Chondrocyte (in vitro differentiated cells): Measurements from ENCODE around the gene PTPRN2. TPM values are rescaled to one million over a fixed set of nuclear protein-coding genes. Genes with fewer than 3 reads are reported as not detected.

ENCODE experiments used
- DNase-seq: peaks from one replicate; pipeline ENCODE4 v3.0.0; 2021; ENCODE audit warnings: mixed read lengths, low spot score
- H3K27ac Mint-ChIP-seq: one replicate; pipeline ENCODE4 v1.8.0; 2021; ENCODE audit warnings: mild to moderate bottlenecking, moderate library complexity, mixed read lengths; ENCODE audit not compliant: unreplicated experiment
- H3K27me3 Mint-ChIP-seq: 2 replicates; pipeline ENCODE4 v1.8.0; 2021; ENCODE audit warnings: low read depth, mixed read lengths
- H3K36me3 Mint-ChIP-seq: 2 replicates; pipeline ENCODE4 v1.8.0; 2021; ENCODE audit warnings: low read depth, mixed read lengths
- H3K4me1 Mint-ChIP-seq: 2 replicates; pipeline ENCODE4 v1.8.0; 2021; ENCODE audit warnings: low read depth, mild to moderate bottlenecking, mixed read lengths
- H3K4me3 Mint-ChIP-seq: one replicate; pipeline ENCODE4 v1.8.0; 2021; ENCODE audit warnings: mild to moderate bottlenecking, moderate library complexity, mixed read lengths; ENCODE audit not compliant: unreplicated experiment
- H3K9me3 Mint-ChIP-seq: 2 replicates; pipeline ENCODE4 v1.8.0; 2021; ENCODE audit warnings: low read depth, mixed read lengths
- total RNA-seq: library from RNA; stranded (reverse); gene quantifications from 3 replicates; pipeline ENCODE4 v1.2.1, GENCODE V29; 2021
- TF ChIP-seq, protein P1 (sequence below): fragments of 200-600 bp; sonication (generic); IDR thresholded peaks from 2 replicates; pipeline ENCODE4 v1.5.0; 2021; ENCODE audit warnings: antibody characterized with exemption, mild to moderate bottlenecking, moderate library complexity

PTPRN2 gene
- total RNA-seq, 1 donor from 2014 or later, result 0.30 TPM

- DNase-seq, result no peak
- Mint-ChIP-seq H3K4me3 (no peak overlapping the region), H3K9me3 (peaks cover 27% of the 10 kb centered on the region), H3K36me3 (peaks cover 1% of the 10 kb centered on the region), H3K27ac (no peak overlapping the region), H3K27me3 (no peaks in the 10 kb centered on the region), H3K4me1 (no peaks in the 10 kb centered on the region)
- TF ChIP-seq, protein P1, sequence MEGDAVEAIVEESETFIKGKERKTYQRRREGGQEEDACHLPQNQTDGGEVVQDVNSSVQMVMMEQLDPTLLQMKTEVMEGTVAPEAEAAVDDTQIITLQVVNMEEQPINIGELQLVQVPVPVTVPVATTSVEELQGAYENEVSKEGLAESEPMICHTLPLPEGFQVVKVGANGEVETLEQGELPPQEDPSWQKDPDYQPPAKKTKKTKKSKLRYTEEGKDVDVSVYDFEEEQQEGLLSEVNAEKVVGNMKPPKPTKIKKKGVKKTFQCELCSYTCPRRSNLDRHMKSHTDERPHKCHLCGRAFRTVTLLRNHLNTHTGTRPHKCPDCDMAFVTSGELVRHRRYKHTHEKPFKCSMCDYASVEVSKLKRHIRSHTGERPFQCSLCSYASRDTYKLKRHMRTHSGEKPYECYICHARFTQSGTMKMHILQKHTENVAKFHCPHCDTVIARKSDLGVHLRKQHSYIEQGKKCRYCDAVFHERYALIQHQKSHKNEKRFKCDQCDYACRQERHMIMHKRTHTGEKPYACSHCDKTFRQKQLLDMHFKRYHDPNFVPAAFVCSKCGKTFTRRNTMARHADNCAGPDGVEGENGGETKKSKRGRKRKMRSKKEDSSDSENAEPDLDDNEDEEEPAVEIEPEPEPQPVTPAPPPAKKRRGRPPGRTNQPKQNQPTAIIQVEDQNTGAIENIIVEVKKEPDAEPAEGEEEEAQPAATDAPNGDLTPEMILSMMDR, result no peak
These were observed 678.3 kb downstream of the PTPRN2 start for GRCh38 chr7:157909370-157909769.

DNA sequence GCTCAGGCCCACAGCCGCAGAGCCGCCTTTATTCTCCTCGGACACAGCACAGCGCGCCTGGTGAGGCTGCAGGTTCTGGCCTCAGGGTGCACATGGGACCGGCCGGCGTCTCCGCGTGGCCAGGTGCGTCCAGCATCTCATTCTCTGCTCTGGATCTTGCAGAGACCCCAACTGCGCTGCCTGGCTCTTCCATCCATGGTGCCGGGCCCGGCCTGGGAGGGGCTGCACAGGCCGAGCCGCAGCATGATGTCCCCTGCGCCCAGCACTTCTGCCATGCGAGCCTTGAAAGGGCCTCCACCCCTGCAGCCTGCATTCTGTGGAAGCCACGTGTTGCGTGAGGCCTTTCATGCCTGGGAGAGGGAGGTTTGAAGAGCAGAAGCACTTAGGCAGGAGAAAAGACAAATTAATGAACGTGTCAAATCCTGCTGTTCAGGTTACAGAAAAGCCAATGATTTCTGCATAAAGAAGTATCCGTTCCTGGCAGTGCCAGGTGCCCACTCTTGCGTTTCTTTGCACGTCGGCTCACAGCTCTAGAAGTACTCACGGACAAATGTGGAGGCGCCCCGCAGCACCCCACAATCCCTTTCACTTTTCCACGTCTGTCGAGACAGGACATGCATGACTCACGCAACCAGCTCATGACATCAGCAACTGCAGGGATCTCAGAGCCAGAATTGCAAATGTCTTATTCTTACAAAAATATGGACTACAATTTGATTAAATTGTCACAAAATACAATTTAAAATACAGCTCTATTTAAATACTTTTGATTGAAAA, 679.4 kb downstream of the PTPRN2 start:
- H3K4me1 Mint-ChIP-seq, result no peaks in the 10 kb centered on the region
- H3K27ac Mint-ChIP-seq, result no peak overlapping the region
- peaks cover 1% of the 10 kb centered on the region for H3K36me3 Mint-ChIP-seq
- TF ChIP-seq, protein P1, result no peak
- peak; percentile 76 for DNase-seq
- peaks cover 19% of the 10 kb centered on the region for H3K9me3 Mint-ChIP-seq
- H3K27me3 Mint-ChIP-seq, result no peaks in the 10 kb centered on the region
- no peak overlapping the region for H3K4me3 Mint-ChIP-seq

- Mint-ChIP-seq H3K36me3 (peaks cover 1% of the 10 kb centered on the region), H3K9me3 (peaks cover 12% of the 10 kb centered on the region), H3K27ac (no peak overlapping the region), H3K4me3 (no peak overlapping the region), H3K27me3 (no peaks in the 10 kb centered on the region), H3K4me1 (no peaks in the 10 kb centered on the region)
- TF ChIP-seq, protein P1, result no peak
- DNase-seq, result peak; percentile 73
These were observed 680.5 kb downstream of the PTPRN2 start for GRCh38 chr7:157907091-157907490.

GRCh38 chr7:157906583-157906982, 681.0 kb downstream of the PTPRN2 start:
- DNase-seq, result peak; percentile 74
- no peak overlapping the region for H3K27ac Mint-ChIP-seq
- H3K36me3 Mint-ChIP-seq, result peaks cover 1% of the 10 kb centered on the region
- no peaks in the 10 kb centered on the region for H3K27me3 Mint-ChIP-seq
- TF ChIP-seq, protein P1, result no peak
- H3K4me1 Mint-ChIP-seq, result no peaks in the 10 kb centered on the region
- H3K9me3 Mint-ChIP-seq, result peaks cover 9% of the 10 kb centered on the region
- H3K4me3 Mint-ChIP-seq, result no peak overlapping the region

GRCh38 chr7:157905651-157906461, 681.8 kb downstream of the PTPRN2 start:
- Mint-ChIP-seq H3K4me1 (no peaks in the 10 kb centered on the region), H3K27me3 (no peaks in the 10 kb centered on the region), H3K9me3 (peaks cover 5% of the 10 kb centered on the region), H3K27ac (no peak overlapping the region), H3K4me3 (no peak overlapping the region), H3K36me3 (peaks cover 1% of the 10 kb centered on the region)
- TF ChIP-seq, protein P1, result no peak
- DNase-seq, result no peak
